Subcutaneous abdominal adipose tissue (tissue), 5 donors: ENCODE data around the gene OSER1.

Source experiments
- H3K27ac ChIP-seq: one replicate; pipeline ENCODE4 v1.7.0; 2013; ENCODE audit warnings: low read depth, mild to moderate bottlenecking, inconsistent platforms, low read length, moderate library complexity
- H3K27me3 ChIP-seq, 5 donors: one replicate each; pipeline ENCODE4 v1.7.0; 2013; ENCODE audit warnings: low read length in 5 of 5, inconsistent platforms in 1 of 5; ENCODE audit not compliant: control insufficient read depth in 5 of 5, insufficient read depth in 4 of 5
- H3K36me3 ChIP-seq, 5 donors: one replicate each; pipeline ENCODE4 v1.7.0; 2013; ENCODE audit warnings: low read length in 5 of 5; ENCODE audit not compliant: control insufficient read depth in 5 of 5, insufficient read depth in 5 of 5
- H3K4me1 ChIP-seq, 5 donors: one replicate each; pipeline ENCODE4 v1.7.0; 2013; ENCODE audit warnings: low read length in 5 of 5, mild to moderate bottlenecking in 3 of 5, moderate library complexity in 1 of 5; ENCODE audit not compliant: control insufficient read depth in 5 of 5, insufficient read depth in 5 of 5
- H3K4me3 ChIP-seq, 5 donors: one replicate each; pipeline ENCODE4 v1.7.0; 2013; ENCODE audit warnings: low read length in 5 of 5, low read depth in 1 of 5
- H3K9ac ChIP-seq, 5 donors: one replicate each; pipeline ENCODE4 v1.7.0; 2013; ENCODE audit warnings: low read length in 5 of 5, mild to moderate bottlenecking in 4 of 5, moderate library complexity in 3 of 5
- H3K9me3 ChIP-seq, 5 donors: one replicate each; pipeline ENCODE4 v1.7.0; 2013; ENCODE audit warnings: low read length in 5 of 5; ENCODE audit not compliant: control insufficient read depth in 5 of 5
- donor health status: healthy.
- donor health status: healthy.
- donor health status: healthy.
- donor health status: healthy.
- donor health status: healthy.

The OSER1 gene

GRCh38 chr20:44204832-44205215 lies 5.7 kb downstream of the OSER1 start:
- Histone ChIP-seq H3K9ac (peak overlapping the region in 1 of 5 donors; percentile 53), H3K27me3 (no peaks in the 10 kb centered on the region), H3K36me3 (peaks cover 21 to 43% (median 30%) of the 10 kb centered on the region in 5 donors), H3K4me1 (peaks cover 0 to 56% (median 37%) of the 10 kb centered on the region in 5 donors), H3K27ac (peak overlapping the region; percentile 61), H3K9me3 (no peaks in the 10 kb centered on the region), H3K4me3 (no peak overlapping the region)

GRCh38 chr20:44204156-44204831 lies 6.3 kb downstream of the OSER1 start:
- H3K4me3 ChIP-seq: no peak overlapping the region
- peak overlapping the region in 3 of 5 donors; percentile 17 to 53 (median 25) for H3K9ac ChIP-seq
- H3K9me3 ChIP-seq: no peaks in the 10 kb centered on the region
- H3K36me3 ChIP-seq: peaks cover 25 to 48% (median 35%) of the 10 kb centered on the region in 5 donors
- H3K27me3 ChIP-seq: no peaks in the 10 kb centered on the region
- peaks cover 0 to 51% (median 34%) of the 10 kb centered on the region in 5 donors for H3K4me1 ChIP-seq
- peak overlapping the region; percentile 61 for H3K27ac ChIP-seq

- no peaks in the 10 kb centered on the region for H3K9me3 ChIP-seq
- peaks cover 0 to 40% (median 22%) of the 10 kb centered on the region in 5 donors for H3K4me1 ChIP-seq
- peak overlapping the region; percentile 13 for H3K27ac ChIP-seq
- H3K27me3 ChIP-seq: no peaks in the 10 kb centered on the region
- H3K9ac ChIP-seq: peak overlapping the region in 1 of 5 donors; percentile 46
- H3K36me3 ChIP-seq: peaks cover 31 to 56% (median 42%) of the 10 kb centered on the region in 5 donors
- no peak overlapping the region for H3K4me3 ChIP-seq
These were observed 7.4 kb downstream of the OSER1 start for GRCh38 chr20:44203161-44203560.

GRCh38 chr20:44200983-44201382 lies 9.6 kb downstream of the OSER1 start:
- Histone ChIP-seq H3K27ac (no peak overlapping the region), H3K9me3 (no peaks in the 10 kb centered on the region), H3K36me3 (peaks cover 45 to 74% (median 58%) of the 10 kb centered on the region in 5 donors), H3K4me3 (no peak overlapping the region), H3K9ac (peak overlapping the region in 1 of 5 donors; percentile 7), H3K27me3 (no peaks in the 10 kb centered on the region), H3K4me1 (peaks cover 0 to 27% (median 13%) of the 10 kb centered on the region in 5 donors)

- H3K9me3 ChIP-seq: no peaks in the 10 kb centered on the region
- peaks cover 43 to 76% (median 60%) of the 10 kb centered on the region in 5 donors for H3K36me3 ChIP-seq
- peak overlapping the region in 1 of 5 donors; percentile 36 for H3K9ac ChIP-seq
- no peaks in the 10 kb centered on the region for H3K27me3 ChIP-seq
- H3K4me1 ChIP-seq: peaks cover 0 to 27% (median 13%) of the 10 kb centered on the region in 5 donors
- H3K4me3 ChIP-seq: no peak overlapping the region
- H3K27ac ChIP-seq: peak overlapping the region; percentile 3
These were observed 10.2 kb downstream of the OSER1 start for GRCh38 chr20:44200371-44200770.

- H3K9me3 ChIP-seq: no peaks in the 10 kb centered on the region
- no peaks in the 10 kb centered on the region for H3K27me3 ChIP-seq
- peak overlapping the region; percentile 3 for H3K27ac ChIP-seq
- H3K9ac ChIP-seq: peak overlapping the region in 1 of 5 donors; percentile 36
- H3K4me3 ChIP-seq: no peak overlapping the region
- H3K36me3 ChIP-seq: peaks cover 43 to 71% (median 58%) of the 10 kb centered on the region in 5 donors
- peaks cover 0 to 27% (median 13%) of the 10 kb centered on the region in 5 donors for H3K4me1 ChIP-seq
These were observed 10.7 kb downstream of the OSER1 start for GRCh38 chr20:44199877-44200276.

GRCh38 chr20:44198872-44199271 lies 11.7 kb downstream of the OSER1 start:
- H3K36me3 ChIP-seq: peaks cover 43 to 66% (median 56%) of the 10 kb centered on the region in 5 donors
- no peak overlapping the region for H3K4me3 ChIP-seq
- no peaks in the 10 kb centered on the region for H3K27me3 ChIP-seq
- H3K9me3 ChIP-seq: no peaks in the 10 kb centered on the region
- peaks cover 0 to 18% (median 12%) of the 10 kb centered on the region in 5 donors for H3K4me1 ChIP-seq
- H3K27ac ChIP-seq: no peak overlapping the region
- no peak overlapping the region for H3K9ac ChIP-seq

- H3K4me3 ChIP-seq: no peak overlapping the region
These were observed 14.3 kb downstream of the OSER1 start for GRCh38 chr20:44196271-44196670.

GRCh38 chr20:44195605-44196004 lies 15.0 kb downstream of the OSER1 start:
- peaks cover 30 to 45% (median 41%) of the 10 kb centered on the region in 5 donors for H3K36me3 ChIP-seq
- H3K9ac ChIP-seq: no peak overlapping the region
- no peak overlapping the region for H3K4me3 ChIP-seq
- no peak overlapping the region for H3K27ac ChIP-seq
- H3K27me3 ChIP-seq: no peaks in the 10 kb centered on the region
- H3K4me1 ChIP-seq: peaks cover 0 to 7% (median 6%) of the 10 kb centered on the region in 5 donors
- no peaks in the 10 kb centered on the region for H3K9me3 ChIP-seq

More at GRCh38 chr20:44196271-44196670, 14.3 kb downstream of the OSER1 start:
- peaks cover 36 to 51% (median 44%) of the 10 kb centered on the region in 5 donors for H3K36me3 ChIP-seq
- no peak overlapping the region for H3K9ac ChIP-seq
- H3K4me1 ChIP-seq: peaks cover 0 to 12% (median 6%) of the 10 kb centered on the region in 5 donors
- H3K27ac ChIP-seq: no peak overlapping the region
- no peaks in the 10 kb centered on the region for H3K27me3 ChIP-seq
- no peaks in the 10 kb centered on the region for H3K9me3 ChIP-seq

GRCh38 chr20:44193801-44194200 lies 16.8 kb downstream of the OSER1 start:
- Histone ChIP-seq H3K36me3 (peaks cover 20 to 27% (median 26%) of the 10 kb centered on the region in 5 donors), H3K4me1 (peaks cover 0 to 4% (median 3%) of the 10 kb centered on the region in 5 donors), H3K4me3 (no peak overlapping the region), H3K9me3 (no peaks in the 10 kb centered on the region), H3K27ac (no peak overlapping the region), H3K27me3 (no peaks in the 10 kb centered on the region), H3K9ac (no peak overlapping the region)
